GM19035 (cell line): Measurements from ENCODE around the gene KLHL30.

Experiments
- ATAC-seq: cut with Tn5 transposase; IDR thresholded peaks from one replicate; pipeline ENCODE4 v1.9.1; 2021; ENCODE audit not compliant: unreplicated experiment

KLHL30 gene

DNA sequence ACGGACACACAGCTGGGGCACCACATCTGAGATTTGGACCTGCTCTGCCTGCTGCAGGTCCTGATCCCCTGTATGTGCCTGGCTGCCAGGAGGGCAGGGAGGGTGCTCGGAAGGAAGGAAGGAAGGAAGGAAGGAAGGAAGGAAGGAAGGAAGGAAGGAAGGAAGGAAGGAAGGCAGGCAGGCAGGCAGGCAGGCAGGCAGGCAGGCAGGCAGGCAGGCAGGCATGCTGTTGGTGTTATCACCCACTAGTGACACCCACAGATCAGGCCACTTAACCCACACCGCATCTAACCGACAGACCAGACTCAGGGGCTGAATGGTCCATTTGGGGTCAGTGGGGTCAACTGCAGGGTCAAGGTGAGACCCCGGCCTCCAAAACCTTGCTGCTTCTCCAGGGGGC is 5.8 kb downstream of the KLHL30 start:
- no peak for ATAC-seq

DNA sequence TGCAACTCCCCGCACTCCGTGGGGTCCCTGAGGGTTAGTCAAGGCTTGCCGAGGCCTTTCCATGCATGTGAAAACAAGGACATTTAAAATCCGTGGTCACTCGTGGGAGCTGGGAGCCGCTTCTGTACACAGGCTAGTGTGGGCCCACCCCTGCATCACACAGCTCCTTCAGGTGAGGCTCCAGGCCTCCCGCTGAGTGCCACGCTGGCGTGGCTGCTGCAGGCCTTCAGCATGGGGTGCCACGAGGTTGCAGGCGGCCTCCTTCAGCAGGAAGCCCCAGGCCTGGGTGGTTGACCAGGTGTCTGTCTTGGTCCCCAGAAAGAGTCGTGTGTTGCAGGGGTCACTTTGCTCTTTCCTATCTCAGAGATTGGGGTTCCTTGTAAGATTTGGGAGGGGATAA is 6.6 kb downstream of the KLHL30 start:
- no peak for ATAC-seq

DNA sequence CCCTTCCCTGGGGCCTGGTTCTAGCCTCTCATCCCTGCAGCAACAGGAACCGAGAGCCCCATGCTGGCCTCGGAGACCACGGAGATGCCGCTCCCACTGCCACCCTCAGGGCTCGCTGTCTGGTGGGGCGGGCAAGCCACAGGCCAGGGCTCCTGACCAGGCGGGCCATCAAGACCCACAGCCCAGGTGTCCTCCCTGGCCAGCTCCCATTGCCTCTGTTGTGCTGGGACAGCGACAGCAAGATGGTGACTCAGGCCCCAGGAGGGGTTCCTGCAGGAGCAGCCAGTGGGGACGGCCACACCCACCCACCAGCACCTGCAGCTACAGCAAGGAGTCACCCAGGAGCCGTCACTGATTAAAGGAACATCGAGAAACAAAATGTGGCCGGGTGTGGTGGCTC is 7.4 kb downstream of the KLHL30 start:
- no peak for ATAC-seq

DNA sequence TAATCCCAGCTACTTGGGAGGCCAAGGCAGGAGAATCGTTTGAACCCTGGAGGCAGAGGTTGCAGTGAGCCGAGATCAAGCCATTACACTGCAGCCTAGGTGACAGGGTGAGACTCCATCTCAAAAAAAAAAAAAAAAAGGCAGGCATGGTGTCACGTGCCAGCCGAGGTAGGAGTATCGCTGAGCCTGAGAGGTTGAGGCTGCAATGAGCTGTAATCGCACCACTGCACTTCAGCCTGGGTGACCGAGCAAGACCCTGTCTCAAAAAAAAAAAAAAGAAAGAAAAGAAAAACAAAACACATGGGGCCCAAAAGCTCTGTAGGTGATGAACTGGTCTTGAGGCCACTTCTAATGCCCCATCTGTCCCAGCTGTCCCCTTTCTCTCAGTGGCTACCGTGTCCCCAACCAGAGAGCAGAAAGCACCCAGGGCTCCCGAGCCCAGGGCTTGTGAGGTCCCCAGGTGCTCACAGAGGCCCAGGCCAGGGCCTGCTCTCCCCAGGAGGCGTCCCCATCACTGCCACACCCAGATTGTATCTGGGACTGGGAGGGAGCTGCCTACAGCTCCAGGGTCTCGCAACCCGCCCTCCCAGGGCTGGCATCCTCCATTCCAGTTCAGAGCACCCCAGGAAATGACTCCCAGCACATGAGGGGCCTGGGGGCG is 8.5 kb downstream of the KLHL30 start:
- ATAC-seq: no peak

DNA sequence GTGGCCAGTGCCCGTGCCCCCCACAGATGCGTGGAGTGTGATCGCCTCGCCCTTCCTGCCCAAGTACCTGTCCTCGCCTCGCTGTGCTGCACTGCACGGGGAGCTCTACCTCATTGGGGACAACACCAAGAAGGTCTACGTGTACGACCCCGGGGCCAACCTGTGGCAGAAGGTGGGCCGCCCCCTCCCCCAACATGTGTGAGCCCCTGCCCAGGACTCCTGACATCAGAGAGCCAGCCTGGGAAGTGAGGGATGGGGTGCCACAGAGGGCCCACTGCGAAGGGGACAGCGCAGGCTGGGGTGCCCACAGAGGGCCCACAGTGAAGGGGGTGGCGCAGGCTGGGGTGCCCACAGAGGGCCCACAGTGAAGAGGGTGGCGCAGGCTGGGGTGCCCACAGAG is 10.5 kb downstream of the KLHL30 start:
- no peak for ATAC-seq

DNA sequence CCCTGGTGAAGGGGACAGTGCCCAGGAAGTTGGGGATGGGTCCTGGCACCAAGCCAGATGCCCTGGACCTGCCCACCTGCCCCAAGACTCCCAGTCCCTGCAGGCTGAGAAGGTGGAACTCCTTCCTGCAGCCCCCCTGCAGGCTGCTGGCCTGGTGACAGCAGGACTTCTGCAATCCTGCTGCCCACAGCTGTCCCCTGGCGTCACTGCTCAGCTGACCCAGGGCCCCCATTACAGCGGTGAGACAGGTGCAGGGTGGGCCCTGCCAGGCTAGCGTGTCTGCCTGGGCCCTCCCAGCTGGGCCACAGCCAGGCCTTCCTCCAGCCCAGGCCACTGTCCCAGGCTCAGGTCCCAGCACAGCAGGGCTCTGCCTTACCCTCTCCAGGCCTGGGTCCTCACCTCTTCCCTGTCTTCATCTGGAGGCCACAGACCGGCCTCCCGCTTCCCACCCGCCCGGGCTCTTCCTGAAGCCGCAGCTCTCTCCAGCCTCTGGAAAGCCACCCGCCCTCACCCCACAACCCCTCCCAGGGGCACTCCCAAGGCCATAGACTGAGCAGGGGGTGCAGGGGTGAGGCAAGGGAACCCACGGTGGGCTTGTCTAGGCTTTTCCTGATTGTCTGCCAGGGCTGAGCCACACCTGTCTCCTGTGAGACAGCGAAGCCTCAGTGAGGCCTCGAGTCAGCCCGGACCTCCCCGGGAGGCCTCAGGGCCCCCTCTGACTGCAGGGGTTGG is 11.5 kb downstream of the KLHL30 start:
- no peak for ATAC-seq

DNA sequence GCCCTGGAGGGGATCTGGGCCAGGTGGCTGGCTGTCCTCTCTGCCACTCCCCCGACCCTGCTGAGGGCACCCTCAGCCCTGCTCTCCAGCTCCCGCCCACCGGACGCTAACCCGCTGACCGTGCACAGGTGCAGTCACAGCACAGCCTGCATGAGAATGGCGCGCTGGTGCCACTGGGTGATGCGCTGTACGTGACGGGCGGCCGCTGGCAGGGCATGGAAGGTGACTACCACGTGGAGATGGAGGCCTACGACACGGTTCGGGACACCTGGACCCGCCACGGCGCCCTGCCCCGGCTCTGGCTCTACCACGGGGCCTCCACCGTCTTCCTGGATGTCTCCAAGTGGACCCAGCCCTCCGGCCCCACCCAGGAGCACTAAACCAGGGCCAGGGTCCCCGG is 12.2 kb downstream of the KLHL30 start:
- ATAC-seq: no peak

DNA sequence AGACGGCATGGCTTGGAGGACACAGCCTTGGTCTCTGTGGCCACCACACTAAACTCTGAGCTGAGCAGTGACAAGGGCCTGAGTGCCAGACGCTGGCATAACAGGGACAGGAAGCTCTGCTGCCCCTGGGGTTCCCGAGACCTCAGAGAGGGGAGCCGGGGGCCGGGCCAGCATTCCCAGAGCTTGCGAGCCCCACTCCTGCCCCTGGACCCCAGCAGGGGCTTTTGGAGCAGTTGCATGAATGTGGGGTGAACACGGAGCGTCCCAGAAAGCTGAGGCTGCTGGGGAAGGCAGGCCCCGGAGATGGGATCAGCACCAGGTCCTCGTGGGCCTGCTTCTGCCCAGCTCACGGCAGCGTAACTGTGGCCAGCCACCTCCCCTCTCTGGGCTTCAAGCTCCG is 12.7 kb downstream of the KLHL30 start:
- ATAC-seq: no peak

DNA sequence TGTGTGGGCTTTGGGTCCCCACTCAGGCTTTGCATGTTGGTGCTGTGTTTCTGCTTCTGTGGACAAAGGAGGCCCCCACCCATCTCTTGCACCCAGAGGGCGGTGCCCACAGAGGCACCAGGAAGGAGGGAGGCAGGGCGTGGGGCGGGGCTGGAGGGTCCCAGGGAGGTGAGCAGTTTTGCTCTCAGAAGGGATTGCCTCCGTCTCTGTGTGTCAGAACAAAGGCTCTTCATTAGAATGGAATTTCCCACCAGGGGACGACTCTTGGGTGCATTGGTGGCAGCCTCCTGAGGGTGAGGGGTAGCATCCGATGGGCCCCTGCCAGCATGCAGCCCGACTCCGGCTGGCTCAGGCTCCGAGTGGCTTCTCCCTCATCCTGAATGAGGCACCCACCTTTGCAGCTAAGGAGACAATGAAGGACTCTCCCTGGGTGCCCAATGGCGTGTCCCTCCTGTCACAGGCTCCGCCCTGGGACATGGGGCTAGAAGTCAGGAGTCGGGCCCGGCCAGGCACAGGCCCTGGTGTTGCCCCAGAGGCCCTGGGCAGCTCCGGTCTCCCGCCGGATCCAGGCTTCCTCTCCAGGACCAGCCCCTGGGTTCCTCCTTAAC is 13.3 kb downstream of the KLHL30 start:
- no peak for ATAC-seq

DNA sequence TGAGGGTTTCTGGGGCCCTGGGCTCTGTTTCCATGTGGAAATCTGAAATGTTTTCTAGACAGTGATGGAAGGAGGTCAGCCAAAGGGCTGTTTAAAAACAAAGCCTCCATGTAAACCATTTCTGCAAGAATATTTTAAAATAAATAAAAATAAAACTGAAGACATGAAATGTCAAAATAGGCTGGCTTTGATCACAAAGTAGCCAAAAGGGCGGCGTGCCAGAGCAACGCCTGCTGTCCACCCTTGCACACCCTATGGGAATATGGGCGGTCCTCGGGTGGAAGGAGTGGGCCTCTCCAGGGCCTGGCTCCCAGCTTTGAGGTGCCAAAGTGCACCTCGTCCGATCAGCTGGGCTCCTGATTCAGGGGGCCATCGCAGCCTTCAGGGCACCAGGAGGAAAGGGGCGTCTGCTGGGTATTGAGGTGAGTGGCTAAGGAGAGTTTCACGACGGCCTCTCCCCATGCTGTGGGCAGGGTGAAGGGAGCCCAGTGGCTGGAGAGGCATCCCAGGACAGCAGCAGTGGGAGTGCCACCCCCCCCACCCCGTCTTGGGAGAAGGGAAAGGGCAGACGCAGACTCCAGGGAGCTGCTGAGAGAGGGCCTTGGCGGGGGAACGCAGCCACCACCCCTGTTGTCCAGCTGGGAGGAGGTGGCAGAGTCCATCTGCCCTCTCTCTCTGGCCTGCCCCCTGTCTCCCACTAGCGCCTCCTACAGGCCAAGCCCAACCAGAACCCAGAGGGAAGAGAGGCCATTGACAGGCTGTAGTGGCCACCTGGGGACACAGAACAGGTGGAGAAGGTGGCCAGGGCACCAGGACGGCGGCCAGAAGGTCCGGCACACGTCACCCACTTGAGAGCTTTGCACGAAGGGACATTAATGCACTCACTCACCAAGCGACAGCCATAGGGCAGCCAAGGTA is 14.6 kb downstream of the KLHL30 start:
- ATAC-seq: no peak

DNA sequence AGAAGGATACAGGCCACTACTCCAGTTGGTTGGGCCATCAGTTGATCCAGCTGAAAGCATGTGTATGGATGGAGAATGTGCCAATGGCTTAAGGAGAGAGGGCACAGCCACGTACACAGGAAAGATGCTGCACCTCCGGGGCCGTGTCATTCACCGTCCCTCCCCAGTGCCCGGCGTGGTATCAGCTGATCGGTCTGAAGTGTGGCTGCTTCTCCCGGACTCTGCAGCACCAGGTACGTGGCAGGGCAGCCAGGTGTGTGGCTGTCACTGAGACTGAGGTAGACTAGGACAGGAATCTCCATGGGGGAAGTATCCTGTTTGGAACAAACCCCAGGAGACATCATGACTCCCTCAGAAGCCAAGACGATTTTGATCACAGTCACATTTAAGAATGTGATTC is 16.1 kb downstream of the KLHL30 start:
- ATAC-seq: no peak

DNA sequence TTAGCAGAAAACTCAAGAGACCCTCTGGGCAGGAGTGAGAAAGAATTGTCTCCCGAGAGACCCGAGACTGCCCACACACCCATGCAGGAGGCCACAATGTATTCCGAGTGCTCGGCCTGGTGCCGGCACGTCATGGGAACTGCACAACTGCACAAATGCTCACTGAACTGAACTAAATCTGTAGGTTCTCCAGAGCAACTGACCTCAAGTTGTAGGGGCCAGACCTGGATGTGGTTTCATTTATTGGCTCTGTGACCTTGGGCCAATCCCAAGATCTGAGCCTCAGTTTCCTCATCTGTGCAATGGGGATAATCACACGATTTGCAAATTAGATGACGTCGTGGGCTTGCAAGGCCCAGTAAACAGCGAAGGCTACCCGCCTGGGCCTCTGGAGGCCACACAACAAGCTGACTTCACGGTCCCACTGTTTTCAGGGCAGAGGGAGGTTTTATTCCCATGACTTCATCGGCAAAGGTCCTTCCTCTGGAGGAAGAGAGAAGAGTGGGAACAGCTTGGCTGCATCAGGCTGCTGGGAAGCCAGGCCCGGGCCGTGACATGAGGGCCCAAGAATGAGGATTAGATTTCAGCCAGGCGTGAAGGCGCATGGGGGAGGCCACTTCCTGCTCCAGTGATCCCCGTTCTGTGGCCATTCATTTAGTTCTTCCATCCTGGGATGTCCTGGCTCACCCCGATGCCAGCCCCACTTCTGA is 16.7 kb downstream of the KLHL30 start:
- no peak for ATAC-seq

DNA sequence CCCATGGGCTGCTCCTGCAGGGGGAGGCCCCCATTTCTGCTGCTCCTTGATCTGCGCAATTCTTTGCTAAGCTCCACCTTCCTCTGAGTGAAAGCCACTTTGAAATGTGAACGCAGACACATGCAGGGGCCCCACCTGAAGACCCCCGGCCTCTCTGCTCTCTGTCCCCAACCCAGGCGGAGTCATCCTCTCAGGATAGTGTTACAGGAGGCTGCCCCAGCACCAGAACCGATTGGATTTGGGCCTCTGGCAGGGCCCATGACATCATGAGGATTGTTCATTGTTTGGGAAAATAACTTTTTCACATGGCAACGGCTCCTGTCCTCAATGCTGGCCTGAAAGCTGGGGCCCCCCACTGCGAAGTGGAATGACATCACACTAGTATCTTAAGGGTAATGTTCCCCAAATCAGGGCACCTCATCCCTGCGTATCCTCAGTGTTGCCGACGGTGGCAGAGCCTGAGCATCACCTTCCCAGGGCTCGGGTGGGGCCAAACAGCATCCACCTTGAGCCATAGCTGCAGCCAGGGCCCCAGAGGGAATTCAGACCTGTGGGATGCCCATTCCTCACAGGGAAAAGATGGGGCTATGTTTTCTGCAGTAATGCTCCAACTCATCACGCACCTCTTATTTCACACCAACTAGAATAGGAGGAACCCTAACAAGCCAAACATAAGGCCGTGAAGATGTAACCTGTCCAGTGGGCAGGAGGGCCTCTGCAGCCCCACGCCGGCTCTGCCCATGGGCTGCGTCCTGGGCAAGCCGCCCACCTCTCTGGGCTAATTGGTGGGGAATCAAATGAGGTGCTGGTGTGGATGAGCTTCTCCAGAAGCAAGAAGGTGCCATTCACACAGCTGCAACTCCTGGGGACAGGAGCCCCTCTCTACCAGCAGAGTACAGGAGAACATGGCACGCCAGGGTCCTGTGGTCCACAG is 17.6 kb downstream of the KLHL30 start:
- no peak for ATAC-seq

DNA sequence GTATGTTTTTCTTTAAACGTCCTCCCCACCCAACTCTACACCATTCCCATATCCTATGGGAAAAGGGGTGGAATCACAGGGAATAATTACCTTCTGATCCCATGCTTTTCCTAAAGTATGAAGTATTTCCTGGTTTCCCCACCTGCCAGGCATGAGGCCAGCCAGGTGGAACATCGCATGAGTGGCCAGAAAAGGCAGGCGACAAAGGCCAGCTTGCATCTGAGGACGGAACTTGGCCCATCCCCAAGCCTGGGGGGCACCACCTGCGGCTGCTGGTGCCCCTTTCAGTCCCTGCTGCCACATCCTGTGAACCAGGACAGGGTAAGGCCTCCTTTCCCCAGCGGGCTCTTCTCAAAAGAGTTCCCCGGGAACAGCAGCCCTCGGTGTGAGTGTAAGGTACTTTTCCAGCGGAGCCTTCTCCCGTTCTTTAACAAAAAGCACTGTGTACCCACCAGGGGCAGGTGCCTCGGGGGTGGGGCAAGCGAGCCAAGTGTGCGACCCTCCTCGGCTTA is 19.1 kb downstream of the KLHL30 start:
- ATAC-seq: no peak

DNA sequence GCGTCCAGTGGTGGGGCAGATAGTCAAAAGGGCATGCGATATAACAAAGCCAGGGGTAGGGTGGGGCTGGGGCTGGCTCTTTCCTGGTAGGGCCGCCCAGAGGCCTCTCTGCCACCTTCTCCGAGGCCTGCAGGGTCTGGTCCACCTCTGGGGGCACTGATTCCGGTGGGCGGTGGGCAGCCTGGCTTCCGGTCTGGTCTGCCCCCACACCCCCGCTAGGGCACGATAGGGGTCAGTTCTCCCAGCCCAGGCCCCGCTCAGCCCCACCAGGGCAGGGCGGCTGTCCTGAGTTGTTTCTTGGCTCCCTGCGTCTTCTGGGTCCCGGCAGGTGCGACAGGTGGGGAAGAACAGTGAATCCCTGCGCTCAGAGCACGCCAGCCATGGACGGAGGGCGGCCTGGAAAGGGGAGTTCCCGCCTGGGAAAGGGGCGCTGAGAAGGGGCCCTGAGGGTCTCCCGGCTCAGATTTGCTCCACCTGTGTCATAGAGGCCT is 19.6 kb downstream of the KLHL30 start:
- ATAC-seq: no peak

DNA sequence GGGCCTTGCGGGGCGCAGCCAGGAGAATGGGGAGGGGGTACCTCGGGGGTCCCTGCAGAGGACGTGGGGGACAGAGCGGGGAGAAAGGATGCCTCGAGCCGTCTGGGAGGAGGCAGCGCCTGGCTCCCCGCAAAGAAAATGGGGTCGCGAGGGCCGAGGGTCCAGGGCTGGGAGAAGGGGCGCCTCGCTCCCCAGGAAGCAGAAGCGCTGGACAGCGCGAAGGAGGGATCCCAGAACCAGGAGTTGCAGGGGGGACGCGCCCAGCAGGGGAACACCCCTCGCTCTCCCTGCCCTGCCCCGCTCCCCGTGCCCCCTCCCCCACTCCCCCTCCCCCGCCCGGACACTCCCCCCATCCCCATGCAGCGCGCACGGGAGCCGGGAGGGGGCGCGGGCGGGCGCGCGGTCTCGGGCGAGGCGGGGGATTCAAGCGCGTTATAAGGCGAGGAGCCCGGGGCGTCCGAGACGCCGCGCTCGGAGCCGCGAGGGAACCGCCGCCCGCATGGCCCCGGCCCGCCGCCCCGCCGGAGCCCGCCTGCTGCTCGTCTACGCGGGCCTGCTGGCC is 20.1 kb downstream of the KLHL30 start, which contains the start of gene ERFE:
TSS of gene ERFE (plus strand) at position 462 of the 562 bp plus-strand sequence. CDS start at position 500, 38 bp downstream.
- peak; percentile 59 for ATAC-seq

DNA sequence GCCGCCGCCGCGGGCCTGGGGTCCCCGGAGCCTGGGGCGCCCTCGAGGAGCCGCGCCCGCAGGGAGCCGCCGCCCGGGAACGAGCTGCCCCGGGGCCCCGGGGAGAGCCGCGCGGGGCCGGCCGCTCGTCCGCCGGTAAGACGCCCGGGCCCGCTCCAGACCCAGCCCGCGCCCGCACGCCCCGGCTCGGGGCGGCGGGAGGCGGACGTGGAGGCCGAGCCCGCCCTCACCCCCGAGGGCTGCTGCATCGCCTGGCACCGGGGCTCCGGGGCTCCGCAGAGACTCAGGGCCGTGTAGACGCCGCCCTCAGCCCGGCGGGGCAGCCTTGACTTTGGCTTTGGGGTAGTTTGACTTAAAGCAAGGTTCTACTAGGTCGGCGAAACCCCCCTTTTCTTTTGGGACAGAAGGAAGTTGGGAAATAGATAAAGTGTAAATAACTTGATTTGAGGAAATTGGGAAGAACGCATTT is 20.6 kb downstream of the KLHL30 start:
- peak; percentile 29 for ATAC-seq

DNA sequence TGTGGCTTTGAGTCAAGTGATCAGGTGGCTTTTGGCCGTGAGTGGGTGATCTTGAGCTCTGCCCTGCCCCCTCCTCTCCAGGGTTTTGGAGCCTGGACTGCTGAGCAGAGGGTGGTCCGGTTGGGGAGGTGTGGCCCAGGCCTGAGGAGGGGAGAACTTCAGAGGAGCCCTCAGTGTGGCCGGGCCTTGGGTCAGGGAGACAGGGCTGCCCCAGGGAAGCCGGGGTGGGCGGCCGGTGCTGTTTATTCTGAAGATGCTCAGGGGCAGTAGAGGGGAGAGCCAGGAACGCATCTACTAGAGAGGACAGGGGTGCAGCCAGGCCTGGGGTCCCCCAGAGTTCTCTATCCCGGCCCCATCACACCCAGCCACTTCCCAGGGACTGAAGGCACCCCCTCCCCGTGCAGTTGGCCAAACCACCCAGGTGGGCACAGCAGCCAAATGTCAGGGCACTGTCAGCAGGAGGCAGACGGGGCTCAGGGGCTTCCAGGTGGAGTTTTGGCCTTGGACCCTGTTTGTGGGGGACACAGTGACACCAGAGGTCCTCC is 21.3 kb downstream of the KLHL30 start:
- ATAC-seq: no peak
